Transverse colon (tissue), 3 donors: Measurements from ENCODE around the gene FADD.

Experiments
- POLR2A ChIP-seq: fragments of 450-650 bp; IDR thresholded peaks from one replicate; pipeline ENCODE4 v1.6.1; 2016; ENCODE audit warnings: antibody characterized with exemption, mild to moderate bottlenecking, moderate library complexity
- POLR2AphosphoS5 ChIP-seq, 3 donors: sonication (generic); formaldehyde crosslinking; IDR thresholded peaks; one replicate each; pipeline ENCODE4 v1.6.1; 2016; ENCODE audit warnings: antibody characterized with exemption in 3 of 3

GRCh38 chr11:70205049-70205725 lies 2.1 kb downstream of the FADD start:
- TF ChIP-seq POLR2A, result no peak
- TF ChIP-seq POLR2AphosphoS5 (IDR thresholded peaks at IDR 0.05), result no peak
